Fibroblast of mammary gland (primary cell): ENCODE results near the gene PLD1.

Source experiments
- DNase-seq: peaks from one replicate; pipeline ENCODE4 v3.0.0-alpha.2; 2010; ENCODE audit warnings: low read depth
- H3K4me3 ChIP-seq: 2 replicates; pipeline ENCODE4 v1.5.1; 2011; ENCODE audit warnings: low read depth, mild to moderate bottlenecking, low read length, moderate library complexity; ENCODE audit not compliant: control insufficient read depth
- CTCF ChIP-seq: conservative IDR thresholded peaks from 2 replicates; pipeline ENCODE4 v1.5.1; 2011; ENCODE audit warnings: low read depth, low read length, inconsistent platforms; ENCODE audit not compliant: control insufficient read depth, insufficient read depth

Gene PLD1

GRCh38 chr3:171600030-171600429 is 210.3 kb downstream of the PLD1 start:
- DNase-seq, result no peak
- TF ChIP-seq CTCF, result no peak
- no peak overlapping the region for H3K4me3 ChIP-seq

GRCh38 chr3:171598990-171599389 is 211.3 kb downstream of the PLD1 start:
- no peak overlapping the region for H3K4me3 ChIP-seq
- TF ChIP-seq CTCF, result no peak
- DNase-seq, result no peak

- DNase-seq, result no peak
- H3K4me3 ChIP-seq, result no peak overlapping the region
- TF ChIP-seq CTCF, result no peak
Measured at GRCh38 chr3:171592786-171593185, 217.5 kb downstream of the PLD1 start.

- no peak for DNase-seq
- TF ChIP-seq CTCF, result no peak
- no peak overlapping the region for H3K4me3 ChIP-seq
Measured at GRCh38 chr3:171591070-171591469, 219.2 kb downstream of the PLD1 start.

GRCh38 chr3:171586274-171586673 is 224.0 kb downstream of the PLD1 start:
- no peak for TF ChIP-seq CTCF
- DNase-seq, result no peak
- H3K4me3 ChIP-seq, result no peak overlapping the region

GRCh38 chr3:171585039-171585438 is 225.2 kb downstream of the PLD1 start:
- DNase-seq, result no peak
- no peak for TF ChIP-seq CTCF
- H3K4me3 ChIP-seq, result no peak overlapping the region

- no peak for DNase-seq
- no peak for TF ChIP-seq CTCF
- H3K4me3 ChIP-seq, result no peak overlapping the region
Measured at GRCh38 chr3:171584100-171584499, 226.2 kb downstream of the PLD1 start.
